ENCODE results near the gene ODF2. TPM values are rescaled to one million over a fixed set of nuclear protein-coding genes. Genes with fewer than 3 reads are reported as not detected.
"Not testable (repeated sequence)": the region's sequence is repeated elsewhere in the genome, so short reads cannot be mapped to it uniquely, and the experiment has no call there.

ODF2 gene
- total RNA-seq, 2 donors from 2014 or later: 27.0 to 65.8 TPM

DNA sequence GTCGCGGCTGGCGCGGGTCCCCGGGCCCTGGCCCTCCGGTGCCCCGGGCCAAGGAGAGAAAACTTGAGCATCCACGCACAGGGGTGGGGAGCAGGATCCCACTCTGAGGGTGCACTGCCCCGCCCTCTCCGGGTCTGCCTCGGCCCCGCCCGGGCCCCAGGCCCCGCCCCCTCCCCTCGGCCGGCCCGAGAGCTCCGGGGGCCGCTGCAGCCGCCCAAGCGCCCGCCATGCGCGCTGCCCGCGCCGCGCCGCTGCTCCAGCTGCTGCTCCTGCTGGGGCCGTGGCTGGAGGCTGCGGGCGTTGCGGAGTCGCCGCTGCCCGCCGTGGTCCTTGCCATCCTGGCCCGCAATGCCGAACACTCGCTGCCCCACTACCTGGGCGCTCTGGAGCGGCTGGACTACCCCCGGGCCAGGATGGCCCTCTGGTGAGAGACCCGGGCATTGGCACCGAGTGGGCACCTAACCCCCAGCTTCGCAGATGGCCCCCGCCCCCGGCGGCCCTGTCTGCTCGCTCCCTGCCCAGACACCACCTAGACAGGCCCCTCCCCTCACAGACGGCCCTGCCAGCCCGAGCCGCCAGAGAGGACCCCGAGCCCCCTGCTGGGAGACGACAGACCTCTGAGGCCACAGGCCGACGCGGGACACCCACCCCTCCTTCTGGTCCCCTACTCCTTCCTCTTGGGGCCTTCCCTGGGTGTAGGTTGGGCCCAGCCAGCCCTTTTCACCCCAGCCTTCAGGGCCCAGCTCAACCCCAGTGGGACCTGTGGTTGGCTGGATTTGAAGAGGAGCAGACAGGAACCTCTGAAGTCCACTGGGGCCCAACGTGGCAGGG is 34.9 kb upstream of the ODF2 start, which contains the start of gene CERCAM:
CERCAM (plus strand) TSS at position 207 of the 831 bp plus-strand sequence; CDS start at position 228, 21 bp downstream.
- DNase-seq (ENCODE audit: low spot score): peak; percentile 42
- H3K36me3 ChIP-seq: no peaks in the 10 kb centered on the region
- under 1% methylated on average over 38 of the region's 59 CpGs for WGBS
- peak within 1 kb of the TSS; percentile 88 to 91 for H3K4me3 ChIP-seq
- peak within 1 kb of the TSS; percentile 78 to 84 for H3K27ac ChIP-seq
- H3K27me3 ChIP-seq (replicated peaks; ENCODE audit: insufficient read depth): no peaks in the 10 kb centered on the region
- intact Hi-C loops (cut with DNase I): no loop called here
- no peaks in the 10 kb centered on the region for H3K4me1 ChIP-seq (replicated peaks)
- H3K9me3 ChIP-seq: no peaks in the 10 kb centered on the region
- TF ChIP-seq POLR2AphosphoS5 (IDR thresholded peaks at IDR 0.05): no peak
- TF ChIP-seq, protein P1, sequence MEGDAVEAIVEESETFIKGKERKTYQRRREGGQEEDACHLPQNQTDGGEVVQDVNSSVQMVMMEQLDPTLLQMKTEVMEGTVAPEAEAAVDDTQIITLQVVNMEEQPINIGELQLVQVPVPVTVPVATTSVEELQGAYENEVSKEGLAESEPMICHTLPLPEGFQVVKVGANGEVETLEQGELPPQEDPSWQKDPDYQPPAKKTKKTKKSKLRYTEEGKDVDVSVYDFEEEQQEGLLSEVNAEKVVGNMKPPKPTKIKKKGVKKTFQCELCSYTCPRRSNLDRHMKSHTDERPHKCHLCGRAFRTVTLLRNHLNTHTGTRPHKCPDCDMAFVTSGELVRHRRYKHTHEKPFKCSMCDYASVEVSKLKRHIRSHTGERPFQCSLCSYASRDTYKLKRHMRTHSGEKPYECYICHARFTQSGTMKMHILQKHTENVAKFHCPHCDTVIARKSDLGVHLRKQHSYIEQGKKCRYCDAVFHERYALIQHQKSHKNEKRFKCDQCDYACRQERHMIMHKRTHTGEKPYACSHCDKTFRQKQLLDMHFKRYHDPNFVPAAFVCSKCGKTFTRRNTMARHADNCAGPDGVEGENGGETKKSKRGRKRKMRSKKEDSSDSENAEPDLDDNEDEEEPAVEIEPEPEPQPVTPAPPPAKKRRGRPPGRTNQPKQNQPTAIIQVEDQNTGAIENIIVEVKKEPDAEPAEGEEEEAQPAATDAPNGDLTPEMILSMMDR (IDR thresholded peaks at IDR 0.05): no peak
- TF ChIP-seq POLR2A (IDR thresholded peaks at IDR 0.05): no peak

DNA sequence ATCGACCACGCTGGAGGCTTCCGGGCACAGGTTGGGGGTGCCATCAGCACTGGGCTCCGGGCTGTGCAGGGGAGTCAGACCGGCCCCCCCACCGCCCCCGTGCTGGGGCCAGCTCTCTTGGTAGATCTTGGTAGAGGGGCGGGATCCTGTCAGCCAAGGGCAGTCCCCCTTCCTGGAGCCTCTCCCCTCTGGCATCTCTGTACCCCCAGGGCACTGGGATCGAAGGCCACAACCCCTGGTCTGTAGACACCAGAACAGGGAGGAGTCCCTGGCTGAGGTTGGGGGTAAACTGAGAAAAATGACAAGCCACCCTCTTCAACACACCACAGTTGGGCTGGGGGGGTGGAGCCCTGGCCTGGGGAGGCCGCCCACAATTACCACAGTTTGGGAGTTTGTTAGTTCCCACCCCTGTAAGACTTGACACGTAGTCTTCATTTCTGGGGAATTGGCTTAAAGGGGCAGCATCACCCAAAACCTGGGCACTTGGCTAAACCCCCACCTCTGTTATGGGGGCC is 34.3 kb upstream of the ODF2 start:
- intact Hi-C loops (cut with DNase I): no loop called here
- Histone ChIP-seq H3K27ac (peak overlapping the region in 1 of 2 donors; percentile 84), H3K9me3 (no peaks in the 10 kb centered on the region), H3K27me3 (replicated peaks; ENCODE audit: insufficient read depth) (no peaks in the 10 kb centered on the region), H3K4me3 (peak overlapping the region; percentile 88 to 91), H3K36me3 (no peaks in the 10 kb centered on the region), H3K4me1 (replicated peaks) (no peaks in the 10 kb centered on the region)
- no peak for DNase-seq (ENCODE audit: low spot score)
- 18% methylated on average over 11 of the region's 11 CpGs for WGBS
- TF ChIP-seq POLR2AphosphoS5 (IDR thresholded peaks at IDR 0.05): no peak
- TF ChIP-seq, protein P1 (IDR thresholded peaks at IDR 0.05): no peak
- TF ChIP-seq POLR2A (IDR thresholded peaks at IDR 0.05): no peak

DNA sequence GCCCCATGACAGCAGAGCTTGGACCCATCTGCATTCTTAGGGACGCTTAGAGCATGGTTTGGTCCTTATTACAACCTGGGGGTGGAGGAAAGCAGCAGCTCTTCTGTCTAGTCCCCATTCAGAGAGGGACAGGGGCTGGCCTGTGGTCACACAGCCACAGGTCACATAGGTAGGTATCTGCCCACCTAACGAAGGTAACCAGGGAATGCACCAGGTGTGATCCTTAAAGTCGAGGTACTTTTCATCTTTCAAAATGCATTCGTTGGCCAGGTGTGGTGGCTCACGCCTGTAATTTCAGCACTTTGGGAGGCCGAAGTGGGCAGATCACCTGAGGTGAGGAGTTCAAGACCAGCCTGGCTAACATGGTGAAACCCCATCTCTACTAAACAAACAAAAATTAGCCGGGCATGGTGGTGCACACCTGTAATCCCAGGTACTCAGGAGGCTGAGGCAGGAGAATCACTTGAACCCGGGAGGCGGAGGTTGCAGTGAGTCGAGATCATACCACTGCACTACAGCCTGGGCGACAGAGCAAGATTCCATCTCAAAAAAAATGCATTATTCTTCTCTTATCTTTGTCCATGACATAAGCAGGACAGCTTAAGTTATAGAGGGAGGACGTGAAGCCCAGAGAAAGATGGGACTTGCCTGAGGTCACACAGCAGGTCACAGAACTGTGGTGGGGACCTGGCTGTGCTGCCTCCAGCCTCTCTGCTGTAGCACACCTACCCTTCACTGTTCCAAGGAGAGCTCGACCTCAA is 33.6 kb upstream of the ODF2 start:
- H3K27me3 ChIP-seq (replicated peaks; ENCODE audit: insufficient read depth); H3K4me1 ChIP-seq (replicated peaks); H3K36me3 ChIP-seq; H3K27ac ChIP-seq; H3K4me3 ChIP-seq; intact Hi-C loops (cut with DNase I); H3K9me3 ChIP-seq; DNase-seq (ENCODE audit: low spot score): not testable (repeated sequence)
- WGBS: 91% methylated on average over 13 of the region's 13 CpGs

DNA sequence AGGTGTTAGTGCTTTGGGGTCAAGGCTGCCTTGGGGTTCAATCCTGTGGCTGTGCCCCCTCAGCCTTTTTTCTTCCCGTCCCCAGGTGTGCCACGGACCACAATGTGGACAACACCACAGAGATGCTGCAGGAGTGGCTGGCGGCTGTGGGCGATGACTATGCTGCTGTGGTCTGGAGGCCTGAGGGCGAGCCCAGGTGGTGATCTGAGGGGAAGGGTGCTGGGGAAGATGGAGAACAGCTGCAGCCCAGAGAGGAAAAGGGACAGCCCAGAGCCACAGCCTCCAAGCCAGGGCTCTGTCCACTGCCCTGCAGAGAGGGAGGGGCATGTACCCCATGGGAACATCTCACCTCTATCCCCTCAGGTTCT is 33.0 kb upstream of the ODF2 start:
- WGBS: 91% methylated on average over 5 of the region's 5 CpGs
- H3K4me3 ChIP-seq: no peak overlapping the region
- DNase-seq (ENCODE audit: low spot score): no peak
- no peaks in the 10 kb centered on the region for H3K36me3 ChIP-seq
- intact Hi-C loops (cut with DNase I): no loop called here
- H3K27ac ChIP-seq: no peak overlapping the region
- H3K9me3 ChIP-seq: no peaks in the 10 kb centered on the region
- no peaks in the 10 kb centered on the region for H3K27me3 ChIP-seq (replicated peaks; ENCODE audit: insufficient read depth)
- H3K4me1 ChIP-seq (replicated peaks): no peaks in the 10 kb centered on the region
- TF ChIP-seq POLR2A (IDR thresholded peaks at IDR 0.05): no peak
- no peak for TF ChIP-seq POLR2AphosphoS5 (IDR thresholded peaks at IDR 0.05)
- TF ChIP-seq, protein P1 (IDR thresholded peaks at IDR 0.05): no peak

DNA sequence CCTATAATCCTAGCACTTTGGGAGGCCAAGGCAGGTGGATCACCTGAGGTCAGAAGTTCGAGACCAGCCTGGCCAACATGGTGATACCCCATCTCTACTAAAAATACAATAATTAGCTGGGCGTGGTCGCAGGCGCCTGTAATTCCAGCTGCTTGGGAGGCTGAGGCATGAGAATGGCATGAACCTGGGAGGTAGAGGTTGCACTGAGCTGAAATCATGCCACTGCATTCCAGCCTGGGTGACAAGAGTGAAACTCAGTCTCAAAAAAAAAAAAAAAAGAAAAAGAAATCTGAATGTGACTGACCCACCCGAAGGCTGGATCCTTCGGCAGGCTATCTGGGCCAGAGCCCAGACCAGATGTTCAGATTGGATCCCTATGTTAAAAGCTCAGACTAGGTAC is 32.5 kb upstream of the ODF2 start:
- DNase-seq (ENCODE audit: low spot score); H3K4me1 ChIP-seq (replicated peaks); H3K9me3 ChIP-seq; H3K36me3 ChIP-seq; H3K4me3 ChIP-seq; intact Hi-C loops (cut with DNase I); H3K27me3 ChIP-seq (replicated peaks; ENCODE audit: insufficient read depth); H3K27ac ChIP-seq: not testable (repeated sequence)
- WGBS: 81% methylated on average over 6 of the region's 6 CpGs
